ENCODE measurements around the gene EIF4E2. TPM values are rescaled to one million over a fixed set of nuclear protein-coding genes. Genes with fewer than 3 reads are reported as not detected.
"Not testable (repeated sequence)": the region's sequence is repeated elsewhere in the genome, so short reads cannot be mapped to it uniquely, and the experiment has no call there.

The EIF4E2 gene
- total RNA-seq, 3 donors from 2014 or later, result 31.6 to 57.4 (median 36.1) TPM

DNA sequence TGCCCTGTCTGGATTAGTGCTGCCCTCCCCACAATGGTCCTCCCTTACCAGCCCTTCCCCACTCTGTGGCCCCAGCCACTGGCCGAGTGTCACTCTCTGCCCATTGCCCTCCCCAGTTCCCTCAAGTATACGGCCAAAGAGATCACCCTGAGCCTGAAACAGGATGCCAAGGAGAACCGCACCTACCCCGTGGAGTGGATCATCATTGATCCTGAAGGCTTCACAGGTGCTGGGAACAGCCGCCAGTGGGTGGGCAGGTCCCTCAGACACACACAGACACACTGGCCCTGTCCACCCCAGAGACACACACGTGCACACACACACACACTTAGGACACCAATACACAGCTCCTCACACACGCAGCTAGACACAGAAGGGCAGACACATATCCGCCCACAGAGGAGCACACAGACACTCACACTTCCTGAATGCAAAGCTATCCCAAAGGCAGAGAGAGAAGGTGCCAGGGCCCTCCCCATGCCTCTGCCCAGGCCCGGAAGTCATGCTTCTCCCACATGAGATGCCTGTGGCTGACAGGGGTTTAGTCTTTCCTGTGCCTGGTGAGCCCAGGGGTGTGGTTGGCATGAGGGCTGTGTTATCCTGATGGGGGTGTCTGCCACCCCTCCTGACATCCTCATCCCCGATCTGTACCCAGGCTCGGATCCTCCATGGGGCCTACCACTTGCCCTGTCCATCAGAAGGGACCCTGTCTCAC lies 21.6 kb upstream of the EIF4E2 start:
- Histone ChIP-seq H3K4me3 (no peak overlapping the region), H3K9me3 (no peaks in the 10 kb centered on the region), H3K4me1 (peaks cover 0 to 3% of the 10 kb centered on the region in 2 donors), H3K27me3 (peaks cover 7 to 19% of the 10 kb centered on the region in 2 donors), H3K27ac (no peak overlapping the region), H3K36me3 (no peaks in the 10 kb centered on the region)
- no peak for DNase-seq (ENCODE audit: low spot score in 2 of 2)
- intact Hi-C loops (cut with DNase I; ENCODE audit: low total_unique reads), result no loop called here
- no peak for TF ChIP-seq POLR2A (IDR thresholded peaks at IDR 0.05)
- TF ChIP-seq POLR2AphosphoS5 (IDR thresholded peaks at IDR 0.05), result no peak
- TF ChIP-seq, protein P1, sequence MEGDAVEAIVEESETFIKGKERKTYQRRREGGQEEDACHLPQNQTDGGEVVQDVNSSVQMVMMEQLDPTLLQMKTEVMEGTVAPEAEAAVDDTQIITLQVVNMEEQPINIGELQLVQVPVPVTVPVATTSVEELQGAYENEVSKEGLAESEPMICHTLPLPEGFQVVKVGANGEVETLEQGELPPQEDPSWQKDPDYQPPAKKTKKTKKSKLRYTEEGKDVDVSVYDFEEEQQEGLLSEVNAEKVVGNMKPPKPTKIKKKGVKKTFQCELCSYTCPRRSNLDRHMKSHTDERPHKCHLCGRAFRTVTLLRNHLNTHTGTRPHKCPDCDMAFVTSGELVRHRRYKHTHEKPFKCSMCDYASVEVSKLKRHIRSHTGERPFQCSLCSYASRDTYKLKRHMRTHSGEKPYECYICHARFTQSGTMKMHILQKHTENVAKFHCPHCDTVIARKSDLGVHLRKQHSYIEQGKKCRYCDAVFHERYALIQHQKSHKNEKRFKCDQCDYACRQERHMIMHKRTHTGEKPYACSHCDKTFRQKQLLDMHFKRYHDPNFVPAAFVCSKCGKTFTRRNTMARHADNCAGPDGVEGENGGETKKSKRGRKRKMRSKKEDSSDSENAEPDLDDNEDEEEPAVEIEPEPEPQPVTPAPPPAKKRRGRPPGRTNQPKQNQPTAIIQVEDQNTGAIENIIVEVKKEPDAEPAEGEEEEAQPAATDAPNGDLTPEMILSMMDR (IDR thresholded peaks at IDR 0.05), result no peak

DNA sequence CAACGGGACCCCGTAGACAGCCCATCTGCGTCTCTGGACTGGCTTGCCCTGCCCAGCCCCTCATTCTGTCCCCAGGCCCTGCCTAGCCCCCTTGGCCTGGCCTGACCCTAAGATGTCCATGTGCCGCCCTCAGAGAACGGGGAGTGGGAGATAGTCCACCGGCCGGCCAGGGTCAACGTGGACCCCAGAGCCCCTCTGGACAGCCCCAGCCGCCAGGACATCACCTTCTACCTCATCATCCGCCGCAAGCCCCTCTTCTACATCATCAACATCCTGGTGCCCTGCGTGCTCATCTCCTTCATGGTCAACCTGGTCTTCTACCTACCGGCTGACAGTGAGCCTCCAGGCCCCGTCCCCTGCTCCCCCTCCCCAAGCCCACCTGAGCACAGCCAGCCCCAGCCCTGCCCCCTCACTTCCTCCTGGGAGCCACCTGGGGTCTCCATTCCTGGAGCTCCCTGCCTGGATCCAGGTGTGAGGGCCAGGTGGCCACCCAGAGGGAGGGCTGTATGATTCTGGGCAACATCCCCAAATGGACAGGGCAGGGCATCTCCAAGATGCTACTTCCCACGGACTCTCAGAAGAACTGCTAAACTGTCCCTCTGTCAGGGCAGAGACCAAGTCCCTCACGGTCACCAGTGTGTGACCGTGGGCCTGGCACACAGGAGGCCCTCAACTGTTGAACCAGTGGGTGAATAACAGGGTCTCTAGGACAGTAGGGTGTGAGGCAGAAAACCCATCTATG lies 20.5 kb upstream of the EIF4E2 start:
- no peak overlapping the region for H3K27ac ChIP-seq
- intact Hi-C loops (cut with DNase I; ENCODE audit: low total_unique reads), result no loop called here
- no peak for DNase-seq (ENCODE audit: low spot score in 2 of 2)

DNA sequence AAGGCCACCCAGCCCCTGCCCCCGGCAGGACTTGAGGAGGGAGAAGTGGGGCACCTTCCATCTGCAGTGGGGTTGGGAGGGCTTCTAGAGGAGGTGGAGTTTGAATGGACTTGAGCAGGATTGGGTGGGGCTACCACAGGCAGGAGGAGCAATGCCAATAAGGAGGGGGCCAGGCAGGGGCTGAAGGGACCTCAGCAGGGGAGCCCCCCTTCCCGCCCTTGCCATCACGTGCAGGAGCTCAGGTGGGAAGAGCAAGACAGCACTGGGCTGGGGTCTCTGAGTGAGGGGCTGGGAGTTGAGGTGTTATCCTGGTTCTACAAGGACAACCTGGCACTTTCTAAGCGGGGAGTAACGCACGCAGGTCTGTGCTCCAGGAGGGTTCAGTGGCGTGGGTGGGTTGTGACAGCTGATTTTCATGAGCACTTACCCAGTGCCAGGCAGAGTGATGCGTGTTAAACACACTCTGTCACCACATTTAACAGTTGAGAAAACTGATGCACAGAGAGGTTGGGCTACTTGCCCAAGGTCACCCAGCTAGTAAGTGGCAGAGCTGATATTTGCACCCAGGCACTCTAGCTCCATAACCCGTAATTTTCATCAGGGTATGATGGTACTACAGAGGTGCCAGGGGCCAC lies 19.7 kb upstream of the EIF4E2 start:
- no peaks in the 10 kb centered on the region for H3K36me3 ChIP-seq
- H3K4me3 ChIP-seq, result no peak overlapping the region
- intact Hi-C loops (cut with DNase I; ENCODE audit: low total_unique reads), result no loop called here
- peaks cover 0 to 1% of the 10 kb centered on the region in 2 donors for H3K4me1 ChIP-seq
- no peak for TF ChIP-seq POLR2A (IDR thresholded peaks at IDR 0.05)
- TF ChIP-seq POLR2AphosphoS5 (IDR thresholded peaks at IDR 0.05), result no peak
- H3K27ac ChIP-seq, result no peak overlapping the region
- H3K27me3 ChIP-seq, result peaks cover under 1 to 3% of the 10 kb centered on the region in 2 donors
- DNase-seq (ENCODE audit: low spot score in 2 of 2), result no peak
- no peaks in the 10 kb centered on the region for H3K9me3 ChIP-seq

More for the DNA sequence above, 20.5 kb upstream of the EIF4E2 start:
- H3K9me3 ChIP-seq, result no peaks in the 10 kb centered on the region
- H3K4me3 ChIP-seq, result no peak overlapping the region
- H3K4me1 ChIP-seq, result peaks cover 0 to 3% of the 10 kb centered on the region in 2 donors
- TF ChIP-seq, protein P1 (IDR thresholded peaks at IDR 0.05), result no peak
- no peak for TF ChIP-seq POLR2A (IDR thresholded peaks at IDR 0.05)
- no peaks in the 10 kb centered on the region for H3K36me3 ChIP-seq
- H3K27me3 ChIP-seq, result peaks cover 7 to 9% of the 10 kb centered on the region in 2 donors

DNA sequence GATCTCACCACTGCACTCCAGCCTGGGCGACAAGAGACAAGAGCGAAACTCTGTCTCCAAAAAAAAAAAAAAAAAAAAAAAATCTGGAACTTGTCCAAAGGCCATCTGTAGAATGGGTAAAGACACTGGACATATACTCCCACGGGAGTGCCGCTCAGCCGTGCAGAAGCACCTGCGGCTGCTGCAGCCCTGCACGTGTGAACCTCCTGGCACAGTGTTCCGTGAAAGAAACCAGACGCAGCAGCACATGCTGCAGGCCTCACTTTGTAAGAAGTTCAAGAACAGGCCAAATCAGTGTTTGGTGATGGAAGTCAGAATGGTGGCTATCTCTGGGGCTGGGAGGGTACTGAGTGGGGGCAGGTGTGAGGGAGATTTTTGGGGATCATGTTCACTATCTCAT lies 18.1 kb upstream of the EIF4E2 start:
- no peak overlapping the region for H3K27ac ChIP-seq
- no peak for DNase-seq (ENCODE audit: low spot score in 2 of 2)
- intact Hi-C loops (cut with DNase I; ENCODE audit: low total_unique reads), result no loop called here
- H3K4me3 ChIP-seq, result no peak overlapping the region
- H3K9me3 ChIP-seq, result peaks cover 0 to 6% of the 10 kb centered on the region in 2 donors
- H3K4me1 ChIP-seq, result no peaks in the 10 kb centered on the region
- no peaks in the 10 kb centered on the region for H3K36me3 ChIP-seq
- peaks cover 0 to 8% of the 10 kb centered on the region in 2 donors for H3K27me3 ChIP-seq
- TF ChIP-seq POLR2A (IDR thresholded peaks at IDR 0.05) (no peak), POLR2AphosphoS5 (IDR thresholded peaks at IDR 0.05) (no peak)
- TF ChIP-seq, protein P1 (IDR thresholded peaks at IDR 0.05), result no peak

- H3K9me3 ChIP-seq; H3K36me3 ChIP-seq; DNase-seq (ENCODE audit: low spot score in 2 of 2); H3K27ac ChIP-seq; H3K4me1 ChIP-seq; intact Hi-C loops (cut with DNase I; ENCODE audit: low total_unique reads); H3K4me3 ChIP-seq; H3K27me3 ChIP-seq: not testable (repeated sequence)
These were observed 17.7 kb upstream of the EIF4E2 start for GRCh38 chr2:232532821-232533220.

All from breast epithelium (tissue), 4 donors.